Astrocyte of the cerebellum (primary cell): Measurements from ENCODE around the gene MORN1.

Experiments used
- DNase-seq: peaks from one replicate; pipeline ENCODE4 v3.0.0-alpha.2; 2011; ENCODE audit warnings: low read depth
- H3K4me3 ChIP-seq: 2 replicates; pipeline ENCODE4 v1.5.1; 2011; ENCODE audit warnings: mild to moderate bottlenecking, low read depth, low read length, moderate library complexity
- CTCF ChIP-seq: IDR thresholded peaks from 2 replicates; pipeline ENCODE4 v1.5.1; 2012; ENCODE audit warnings: low read length, low read depth, moderate library complexity, mild to moderate bottlenecking; ENCODE audit errors: missing control alignments
- in situ Hi-C: cut with HindIII; loops from 2 replicates; pipeline ENCODE4 v1.10.0; 2017; ENCODE audit warnings: low sequenced_read_pairs

The MORN1 gene

GRCh38 chr1:2354511-2355372 lies 36.6 kb downstream of the MORN1 start:
- no peak for DNase-seq
- H3K4me3 ChIP-seq, result no peak overlapping the region
- in situ Hi-C loops, result no loop called here
- no peak for TF ChIP-seq CTCF

- in situ Hi-C loops, result no loop called here
- DNase-seq, result no peak
- no peak for TF ChIP-seq CTCF
- no peak overlapping the region for H3K4me3 ChIP-seq
These were observed 37.6 kb downstream of the MORN1 start for GRCh38 chr1:2353551-2354438.

- no peak overlapping the region for H3K4me3 ChIP-seq
- in situ Hi-C loops, result no loop called here
- no peak for TF ChIP-seq CTCF
- DNase-seq, result no peak
These were observed 38.3 kb downstream of the MORN1 start for GRCh38 chr1:2352897-2353550.

- no peak overlapping the region for H3K4me3 ChIP-seq
- in situ Hi-C loops, result no loop called here
- no peak for DNase-seq
- TF ChIP-seq CTCF, result no peak
These were observed 38.9 kb downstream of the MORN1 start for GRCh38 chr1:2352341-2352896.

GRCh38 chr1:2351723-2352122 lies 39.6 kb downstream of the MORN1 start:
- no peak for DNase-seq
- TF ChIP-seq CTCF, result no peak
- H3K4me3 ChIP-seq, result no peak overlapping the region
- in situ Hi-C loops, result no loop called here

GRCh38 chr1:2350911-2351655 lies 40.3 kb downstream of the MORN1 start:
- DNase-seq, result no peak
- no peak overlapping the region for H3K4me3 ChIP-seq
- TF ChIP-seq CTCF, result no peak
- in situ Hi-C loops, result no loop called here
